GM21423 (cell line): ENCODE results near the gene LGI1.

Experiments
- ATAC-seq: cut with Tn5 transposase; IDR thresholded peaks from one replicate; pipeline ENCODE4 v1.9.1; 2021; ENCODE audit warnings: mild to moderate bottlenecking, moderate library complexity; ENCODE audit not compliant: unreplicated experiment

Gene LGI1

GRCh38 chr10:93757801-93758507 is at the start of gene LGI1:
TSS of gene LGI1 (plus strand) at chr10:93757936. CDS start at chr10:93758145, 209 bp downstream.
- no peak for ATAC-seq

GRCh38 chr10:93710333-93710909 is 47.3 kb upstream of the LGI1 start:
- no peak for ATAC-seq

- ATAC-seq = no peak
Observed at GRCh38 chr10:93711891-93712290, 45.8 kb upstream of the LGI1 start.

- no peak for ATAC-seq
Observed at GRCh38 chr10:93712593-93712992, 45.1 kb upstream of the LGI1 start.

- peak; percentile 91 for ATAC-seq
Observed at GRCh38 chr10:93715345-93715744, 42.4 kb upstream of the LGI1 start.

- no peak for ATAC-seq
Observed at GRCh38 chr10:93716766-93717165, 41.0 kb upstream of the LGI1 start.

- peak; percentile 52 for ATAC-seq
Observed at GRCh38 chr10:93718937-93719725, 38.6 kb upstream of the LGI1 start.

GRCh38 chr10:93719901-93720300 is 37.8 kb upstream of the LGI1 start:
- ATAC-seq = no peak

- ATAC-seq = no peak
Observed at GRCh38 chr10:93722550-93722949, 35.2 kb upstream of the LGI1 start.

- no peak for ATAC-seq
Observed at GRCh38 chr10:93723153-93723552, 34.6 kb upstream of the LGI1 start.

- no peak for ATAC-seq
Observed at GRCh38 chr10:93726024-93726423, 31.7 kb upstream of the LGI1 start.

- no peak for ATAC-seq
Observed at GRCh38 chr10:93741367-93741766, 16.4 kb upstream of the LGI1 start.

- peak; percentile 90 for ATAC-seq
Observed at GRCh38 chr10:93742633-93743349, 14.9 kb upstream of the LGI1 start.

GRCh38 chr10:93745408-93746065 is 12.2 kb upstream of the LGI1 start:
- ATAC-seq = no peak

- no peak for ATAC-seq
Observed at GRCh38 chr10:93746844-93747284, 10.9 kb upstream of the LGI1 start.

GRCh38 chr10:93749218-93749799 is 8.4 kb upstream of the LGI1 start:
- no peak for ATAC-seq

- no peak for ATAC-seq
Observed at GRCh38 chr10:93751124-93751523, 6.6 kb upstream of the LGI1 start.

- ATAC-seq = no peak
Observed at GRCh38 chr10:93751832-93752231, 5.9 kb upstream of the LGI1 start.

GRCh38 chr10:93752761-93753160 is 5.0 kb upstream of the LGI1 start:
- ATAC-seq = no peak

- no peak for ATAC-seq
Observed at GRCh38 chr10:93753621-93754250, 4.0 kb upstream of the LGI1 start.
